HCT116 (cell line): Measurements from ENCODE around the gene C15orf62. TPM values are rescaled to one million over a fixed set of nuclear protein-coding genes. Genes with fewer than 3 reads are reported as not detected.

Experiments used
- ATAC-seq: fragments of 200-7000 bp; cut with Tn5 transposase; 2 replicates; pipeline ENCODE4 v1.9.1; 2020; ENCODE audit warnings: mild to moderate bottlenecking, moderate library complexity
- BruUV-seq: library from RNA; stranded (reverse); fragments of 400-500 nt; replicated peaks from 2 replicates; lab custom pipeline; 2021; lab: Mats Ljungman, UMichigan
- CTCF ChIA-PET: fragments of 300-600 bp; sonication (Branson Sonifier 250); formaldehyde crosslinking; loops from one replicate; lab custom pipeline; 2021; ENCODE audit warnings: antibody characterized with exemption; lab: Charles Lee
- POLR2A ChIA-PET: fragments of 300-600, 350-600 bp; sonication (Branson Sonifier 250); formaldehyde crosslinking; loops from one replicate; lab custom pipeline; 2021; ENCODE audit warnings: antibody characterized with exemption; lab: Charles Lee
- RAD21 ChIA-PET, 2 experiments: fragments of 300-600 bp; sonication (Branson Sonifier 250); formaldehyde crosslinking; loops; one replicate each; lab custom pipeline; 2023; ENCODE audit warnings: low total read pairs in 2 of 2; ENCODE audit not compliant: uncharacterized antibody in 2 of 2, unreplicated experiment in 2 of 2, low non-redundant PET in 1 of 2; lab: Charles Lee
- DNase-seq: peaks from one replicate; pipeline ENCODE4 v3.0.0-alpha.2; 2010; ENCODE audit warnings: low read depth, low spot score
- H2AFZ ChIP-seq: fragments of 200-600 bp; shearing (Covaris generic), sonication (generic); 2 replicates; pipeline ENCODE4 v1.6.1; 2017; ENCODE audit warnings: low read depth, mixed run types, mixed read lengths, antibody characterized with exemption, low read length; ENCODE audit not compliant: poor library complexity, severe bottlenecking
- H3K27ac ChIP-seq: 2 replicates; pipeline ENCODE4 v1.5.1; 2012; ENCODE audit warnings: low read depth, low read length
- H3K27me3 ChIP-seq: fragments of 200-600 bp; sonication (generic); 2 replicates; pipeline ENCODE4 v1.6.1; 2016; ENCODE audit warnings: mixed run types, low read length, mixed read lengths; ENCODE audit not compliant: insufficient read depth
- H3K36me3 ChIP-seq, 2 experiments: fragments of 200-500 bp in 1 of 2; fragments of 200-600 bp in 1 of 2; sonication (Bioruptor generic) in 1 of 2; sonication (generic) in 1 of 2; 2 replicates each; pipeline versions ENCODE4 v1.5.1 to v1.6.1; 2014 to 2016; ENCODE audit warnings: low read length in 2 of 2, inconsistent platforms in 1 of 2, mixed read lengths in 1 of 2, mixed run types in 1 of 2; ENCODE audit not compliant: insufficient read depth in 2 of 2, control insufficient read depth in 1 of 2
- H3K4me1 ChIP-seq, 2 experiments: fragments of 200-600 bp in 1 of 2; sonication (generic) in 1 of 2; 2 replicates each; pipeline versions ENCODE4 v1.5.1 to v1.6.1; 2012 to 2017; ENCODE audit warnings: low read length in 2 of 2, inconsistent platforms in 1 of 2, mild to moderate bottlenecking in 1 of 2, mixed read lengths in 1 of 2, mixed run types in 1 of 2, moderate library complexity in 1 of 2; ENCODE audit not compliant: insufficient read depth in 2 of 2, control insufficient read depth in 1 of 2
- H3K4me2 ChIP-seq: fragments of 200-600 bp; sonication (generic); 2 replicates; pipeline ENCODE4 v1.6.1; 2017; ENCODE audit warnings: mixed run types, low read length, mixed read lengths
- H3K4me3 ChIP-seq, 2 experiments: fragments of 200-600 bp in 1 of 2; sonication (generic) in 1 of 2; replicated peaks in 1 of 2; 2 replicates each; pipeline ENCODE4 v1.5.1; 2011 to 2016; ENCODE audit warnings: low read length in 2 of 2, control low read depth in 1 of 2, low read depth in 1 of 2, mild to moderate bottlenecking in 1 of 2, mixed read lengths in 1 of 2, mixed run types in 1 of 2
- H3K79me2 ChIP-seq: fragments of 200-600 bp; sonication (generic); 2 replicates; pipeline ENCODE4 v1.6.1; 2017; ENCODE audit warnings: mild to moderate bottlenecking, mixed run types, low read length, moderate library complexity, mixed read lengths; ENCODE audit not compliant: insufficient read depth
- H3K9ac ChIP-seq: fragments of 200-600 bp; sonication (generic); 2 replicates; pipeline ENCODE4 v1.6.1; 2016; ENCODE audit warnings: low read length, mixed read lengths
- H3K9me2 ChIP-seq: fragments of 200-600 bp; sonication (generic), shearing (Covaris generic); 2 replicates; pipeline ENCODE4 v1.6.1; 2017; ENCODE audit warnings: mixed run types, mild to moderate bottlenecking, moderate library complexity; ENCODE audit not compliant: insufficient read depth
- H3K9me3 ChIP-seq, 2 experiments: fragments of 200-500 bp in 1 of 2; fragments of 200-600 bp in 1 of 2; sonication (Bioruptor generic) in 1 of 2; sonication (generic) in 1 of 2; 2 replicates each; pipeline ENCODE4 v1.6.1; 2014 to 2017; ENCODE audit warnings: low read length in 2 of 2, mixed read lengths in 2 of 2, inconsistent platforms in 1 of 2, low read depth in 1 of 2, mild to moderate bottlenecking in 1 of 2, mixed run types in 1 of 2, moderate library complexity in 1 of 2; ENCODE audit not compliant: control insufficient read depth in 1 of 2, insufficient read depth in 1 of 2
- H4K20me1 ChIP-seq: fragments of 200-600 bp; sonication (generic), shearing (Covaris generic); 2 replicates; pipeline ENCODE4 v1.6.1; 2017; ENCODE audit warnings: mixed run types, mild to moderate bottlenecking, moderate library complexity; ENCODE audit not compliant: insufficient read depth
- CBX3 ChIP-seq: IDR thresholded peaks from 2 replicates; pipeline ENCODE4 v1.6.1; 2012; ENCODE audit warnings: low read depth
- CEBPB ChIP-seq: IDR thresholded peaks from 2 replicates; pipeline ENCODE4 v1.6.1; 2012; ENCODE audit warnings: low read depth
- EGR1 ChIP-seq: IDR thresholded peaks from 2 replicates; pipeline ENCODE4 v1.6.1; 2012; ENCODE audit warnings: low read depth
- ELF1 ChIP-seq: IDR thresholded peaks from 2 replicates; pipeline ENCODE4 v1.6.1; 2012; ENCODE audit warnings: low read depth, borderline replicate concordance
- EZH2 ChIP-seq: fragments of 200-600 bp; sonication (generic); IDR thresholded peaks from 2 replicates; pipeline ENCODE4 v1.6.1; 2017; ENCODE audit warnings: antibody characterized with exemption, mixed run types
- EZH2phosphoT487 ChIP-seq: fragments of 200-600 bp; IDR thresholded peaks from 2 replicates; pipeline ENCODE4 v1.6.1; 2018; ENCODE audit warnings: antibody characterized with exemption, borderline replicate concordance
- MAX ChIP-seq: IDR thresholded peaks from 2 replicates; pipeline ENCODE4 v1.6.1; 2012
- POLR2AphosphoS5 ChIP-seq: IDR thresholded peaks from 2 replicates; pipeline ENCODE4 v1.6.1; 2011; ENCODE audit warnings: mild to moderate bottlenecking, low read depth, low read length, moderate library complexity
- RAD21 ChIP-seq: IDR thresholded peaks from 2 replicates; pipeline ENCODE4 v1.6.1; 2012; ENCODE audit warnings: low read depth, mild to moderate bottlenecking
- SP1 ChIP-seq: IDR thresholded peaks from 2 replicates; pipeline ENCODE4 v1.6.1; 2012; ENCODE audit warnings: low read depth
- YY1 ChIP-seq: IDR thresholded peaks from 2 replicates; pipeline ENCODE4 v1.6.1; 2011; ENCODE audit warnings: low read length, low read depth, moderate library complexity, mild to moderate bottlenecking; ENCODE audit not compliant: insufficient replicate concordance; ENCODE audit errors: extremely low read depth
- ZBTB33 ChIP-seq: IDR thresholded peaks from 2 replicates; pipeline ENCODE4 v1.6.1; 2011; ENCODE audit warnings: mild to moderate bottlenecking, low read length, moderate library complexity; ENCODE audit not compliant: insufficient replicate concordance; ENCODE audit errors: extremely low read depth
- ZFX ChIP-seq: fragments of 450-650 bp; IDR thresholded peaks from 2 replicates; pipeline ENCODE4 v1.6.1; 2017
- ZNF274 ChIP-seq: fragments of 200-500 bp; sonication (Bioruptor generic); IDR thresholded peaks from 2 replicates; pipeline ENCODE4 v1.6.1; 2014; ENCODE audit warnings: mild to moderate bottlenecking, low read depth, low read length, inconsistent platforms
- intact Hi-C: fragments of 100-400 bp; cut with micrococcal nuclease; formaldehyde crosslinking; loops from 2 replicates; pipeline ENCODE4 v1.10.0; 2022
- total RNA-seq: library from RNA; stranded (reverse); gene quantifications from one replicate; pipeline ENCODE4 v1.2.1, GENCODE V29; 2021; ENCODE audit not compliant: unreplicated experiment
- TF ChIP-seq, protein P1 (sequence below): IDR thresholded peaks from 2 replicates; pipeline ENCODE4 v1.6.1; 2012

Gene C15orf62
- total RNA-seq, 1 experiment from 2014 or later, result 0.10 TPM

DNA sequence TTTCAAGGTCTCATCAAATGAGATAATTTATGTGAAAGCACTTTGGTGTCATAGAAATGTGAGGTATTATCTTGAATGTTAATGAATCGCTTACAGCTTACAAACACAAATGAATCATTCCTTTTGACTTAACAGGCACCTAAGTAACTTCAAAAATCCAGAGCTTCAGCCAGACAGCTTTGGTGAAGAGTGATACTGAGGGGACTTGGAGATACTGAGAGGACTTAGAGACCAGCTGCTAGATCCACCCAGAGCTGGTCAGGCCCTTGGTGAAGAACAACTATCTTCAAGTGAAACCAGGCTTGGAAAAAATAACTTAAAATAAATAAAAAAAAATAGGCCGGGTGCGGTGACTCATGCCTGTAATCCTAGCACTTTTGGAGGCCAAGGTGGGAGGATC, 20.9 kb downstream of the C15orf62 start:
- peaks cover 45% of the 10 kb centered on the region for H3K79me2 ChIP-seq
- intact Hi-C loops, result no loop called here
- H3K9me3 ChIP-seq, result no peaks in the 10 kb centered on the region
- peaks cover 92 to 98% of the 10 kb centered on the region in 2 experiments for H3K4me1 ChIP-seq
- H3K27me3 ChIP-seq, result no peaks in the 10 kb centered on the region
- no peak overlapping the region for H3K4me3 ChIP-seq
- POLR2A ChIA-PET, result no interaction called here
- peak overlapping the region; percentile 66 for H3K4me2 ChIP-seq
- RAD21 ChIA-PET, result no interaction called here
- peak overlapping the region; percentile 30 for H3K9ac ChIP-seq
- TF ChIP-seq, protein P1, sequence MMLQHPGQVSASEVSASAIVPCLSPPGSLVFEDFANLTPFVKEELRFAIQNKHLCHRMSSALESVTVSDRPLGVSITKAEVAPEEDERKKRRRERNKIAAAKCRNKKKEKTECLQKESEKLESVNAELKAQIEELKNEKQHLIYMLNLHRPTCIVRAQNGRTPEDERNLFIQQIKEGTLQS, result no peak
- TF ChIP-seq YY1 (no peak), EGR1 (no peak), EZH2 (no peak)
- H4K20me1 ChIP-seq, result peaks cover 12% of the 10 kb centered on the region; the same call in 1 of the 2 replicates
- no TSS peak for BruUV-seq
- ATAC-seq (no peak), DNase-seq (no peak)
- H3K27ac ChIP-seq, result peak overlapping the region; percentile 55; the same call in 1 of the 2 replicates
- no peak overlapping the region for H2AFZ ChIP-seq
- no peaks in the 10 kb centered on the region for H3K36me3 ChIP-seq
- no peaks in the 10 kb centered on the region for H3K9me2 ChIP-seq
- CTCF ChIA-PET, result interaction anchor here (1.3 kb wide), 1 partner anchor 103 kb away, joined by 3 read pairs; no protein-coding TSS in a partner anchor

- ChIA-PET POLR2A (interaction anchor here (2.7 kb wide), 1 partner anchor 15 kb away, joined by 9 read pairs; the partner anchor contains the start of genes DNAJC17 and ZFYVE19), RAD21 (no interaction called here), CTCF (interaction anchor here (1.2 kb wide), 1 partner anchor 114 kb away, joined by 3 read pairs; no protein-coding TSS in a partner anchor)
- Histone ChIP-seq H3K27ac (peak overlapping the region; percentile 79), H3K9ac (peak overlapping the region; percentile 40), H4K20me1 (peaks cover 4% of the 10 kb centered on the region; the same call in 1 of the 2 replicates), H3K36me3 (no peaks in the 10 kb centered on the region), H3K4me1 (peaks cover 83 to 90% of the 10 kb centered on the region in 2 experiments), H3K9me3 (no peaks in the 10 kb centered on the region), H3K79me2 (peaks cover 48% of the 10 kb centered on the region), H3K4me3 (no peak overlapping the region), H3K9me2 (no peaks in the 10 kb centered on the region), H2AFZ (no peak overlapping the region), H3K27me3 (no peaks in the 10 kb centered on the region), H3K4me2 (peak overlapping the region; percentile 66)
- DNase-seq, result no peak
- no peak for TF ChIP-seq CBX3
- no peak for TF ChIP-seq ZFX
- TF ChIP-seq ZBTB33, result no peak
- TF ChIP-seq EGR1, result no peak
- TF ChIP-seq SP1, result no peak
- no peak for TF ChIP-seq MAX
- TF ChIP-seq CEBPB, result no peak
- no peak for TF ChIP-seq ZNF274
- no peak for TF ChIP-seq RAD21
- TF ChIP-seq EZH2phosphoT487, result no peak
- TF ChIP-seq POLR2AphosphoS5, result no peak
- TF ChIP-seq ELF1, result no peak
- intact Hi-C loops, result no loop called here
- ATAC-seq, result no peak
- BruUV-seq, result no TSS peak
Observed at GRCh38 chr15:40792394-40792793, 22.6 kb downstream of the C15orf62 start.
